NB4 (cell line): ENCODE results near the gene MAP3K4.

Source experiments
- POLR2A ChIP-seq: IDR thresholded peaks from 2 replicates; pipeline ENCODE4 v1.6.1; 2011; ENCODE audit warnings: mild to moderate bottlenecking; ENCODE audit not compliant: insufficient read length; ENCODE audit errors: extremely low read depth
- TF ChIP-seq, protein P1 (sequence below): IDR thresholded peaks from 2 replicates; pipeline ENCODE4 v1.6.1; 2011; ENCODE audit warnings: low read depth, low read length
- TF ChIP-seq, protein P2 (sequence below): IDR thresholded peaks from one replicate; pipeline ENCODE4 v1.5.1; 2012; ENCODE audit warnings: low read depth, low read length

DNA sequence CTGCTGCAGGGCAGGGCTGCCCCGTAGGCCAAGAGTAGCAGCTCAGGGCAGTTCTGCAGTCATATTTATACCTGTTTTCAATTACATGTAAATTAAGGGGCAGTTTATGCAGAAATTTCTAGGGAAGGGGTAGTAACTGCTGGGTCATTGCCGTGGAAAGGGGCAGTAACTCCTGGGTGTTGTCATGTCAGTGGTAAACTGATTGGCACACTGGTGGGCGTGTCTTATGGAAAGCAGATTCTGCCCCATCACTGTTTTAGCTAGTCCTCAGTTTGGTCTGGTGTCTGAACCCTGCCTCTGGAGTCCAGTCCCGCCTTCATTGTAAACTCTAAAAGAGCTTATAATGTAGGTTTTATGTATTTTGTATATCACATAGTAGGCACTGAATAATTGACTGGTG lies 22.1 kb downstream of the MAP3K4 start:
- TF ChIP-seq, protein P1, sequence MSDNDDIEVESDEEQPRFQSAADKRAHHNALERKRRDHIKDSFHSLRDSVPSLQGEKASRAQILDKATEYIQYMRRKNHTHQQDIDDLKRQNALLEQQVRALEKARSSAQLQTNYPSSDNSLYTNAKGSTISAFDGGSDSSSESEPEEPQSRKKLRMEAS, result no peak
- TF ChIP-seq, protein P2, sequence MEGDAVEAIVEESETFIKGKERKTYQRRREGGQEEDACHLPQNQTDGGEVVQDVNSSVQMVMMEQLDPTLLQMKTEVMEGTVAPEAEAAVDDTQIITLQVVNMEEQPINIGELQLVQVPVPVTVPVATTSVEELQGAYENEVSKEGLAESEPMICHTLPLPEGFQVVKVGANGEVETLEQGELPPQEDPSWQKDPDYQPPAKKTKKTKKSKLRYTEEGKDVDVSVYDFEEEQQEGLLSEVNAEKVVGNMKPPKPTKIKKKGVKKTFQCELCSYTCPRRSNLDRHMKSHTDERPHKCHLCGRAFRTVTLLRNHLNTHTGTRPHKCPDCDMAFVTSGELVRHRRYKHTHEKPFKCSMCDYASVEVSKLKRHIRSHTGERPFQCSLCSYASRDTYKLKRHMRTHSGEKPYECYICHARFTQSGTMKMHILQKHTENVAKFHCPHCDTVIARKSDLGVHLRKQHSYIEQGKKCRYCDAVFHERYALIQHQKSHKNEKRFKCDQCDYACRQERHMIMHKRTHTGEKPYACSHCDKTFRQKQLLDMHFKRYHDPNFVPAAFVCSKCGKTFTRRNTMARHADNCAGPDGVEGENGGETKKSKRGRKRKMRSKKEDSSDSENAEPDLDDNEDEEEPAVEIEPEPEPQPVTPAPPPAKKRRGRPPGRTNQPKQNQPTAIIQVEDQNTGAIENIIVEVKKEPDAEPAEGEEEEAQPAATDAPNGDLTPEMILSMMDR, result no peak
- TF ChIP-seq POLR2A, result no peak
